Measurements from ENCODE around the gene CASS4.

Gene CASS4

DNA sequence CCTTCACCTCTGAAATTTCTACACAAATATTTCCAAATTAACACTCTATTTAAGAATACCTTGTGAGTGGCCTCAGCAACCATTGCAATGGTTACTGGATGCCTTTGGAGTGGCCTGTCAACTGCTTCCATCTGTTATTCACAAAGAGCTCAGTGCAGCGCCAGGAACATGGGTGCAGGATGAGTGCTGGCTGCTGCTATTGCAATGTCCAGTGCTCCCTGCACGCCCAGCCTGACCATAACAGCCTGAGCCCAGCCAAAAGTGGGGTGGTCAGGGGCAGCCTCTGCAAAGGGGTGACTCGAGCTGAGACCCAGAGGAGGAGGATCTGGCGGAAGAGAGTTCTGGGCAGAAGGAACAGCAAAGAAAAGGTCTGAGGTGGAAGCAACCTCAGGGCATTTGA, 18.4 kb downstream of the CASS4 start:
- TF ChIP-seq, protein P1, sequence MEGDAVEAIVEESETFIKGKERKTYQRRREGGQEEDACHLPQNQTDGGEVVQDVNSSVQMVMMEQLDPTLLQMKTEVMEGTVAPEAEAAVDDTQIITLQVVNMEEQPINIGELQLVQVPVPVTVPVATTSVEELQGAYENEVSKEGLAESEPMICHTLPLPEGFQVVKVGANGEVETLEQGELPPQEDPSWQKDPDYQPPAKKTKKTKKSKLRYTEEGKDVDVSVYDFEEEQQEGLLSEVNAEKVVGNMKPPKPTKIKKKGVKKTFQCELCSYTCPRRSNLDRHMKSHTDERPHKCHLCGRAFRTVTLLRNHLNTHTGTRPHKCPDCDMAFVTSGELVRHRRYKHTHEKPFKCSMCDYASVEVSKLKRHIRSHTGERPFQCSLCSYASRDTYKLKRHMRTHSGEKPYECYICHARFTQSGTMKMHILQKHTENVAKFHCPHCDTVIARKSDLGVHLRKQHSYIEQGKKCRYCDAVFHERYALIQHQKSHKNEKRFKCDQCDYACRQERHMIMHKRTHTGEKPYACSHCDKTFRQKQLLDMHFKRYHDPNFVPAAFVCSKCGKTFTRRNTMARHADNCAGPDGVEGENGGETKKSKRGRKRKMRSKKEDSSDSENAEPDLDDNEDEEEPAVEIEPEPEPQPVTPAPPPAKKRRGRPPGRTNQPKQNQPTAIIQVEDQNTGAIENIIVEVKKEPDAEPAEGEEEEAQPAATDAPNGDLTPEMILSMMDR (IDR thresholded peaks at IDR 0.05; ENCODE audit: extremely low read depth, missing control alignments) = no peak
- DNase-seq (ENCODE audit: low spot score) = no peak

DNA sequence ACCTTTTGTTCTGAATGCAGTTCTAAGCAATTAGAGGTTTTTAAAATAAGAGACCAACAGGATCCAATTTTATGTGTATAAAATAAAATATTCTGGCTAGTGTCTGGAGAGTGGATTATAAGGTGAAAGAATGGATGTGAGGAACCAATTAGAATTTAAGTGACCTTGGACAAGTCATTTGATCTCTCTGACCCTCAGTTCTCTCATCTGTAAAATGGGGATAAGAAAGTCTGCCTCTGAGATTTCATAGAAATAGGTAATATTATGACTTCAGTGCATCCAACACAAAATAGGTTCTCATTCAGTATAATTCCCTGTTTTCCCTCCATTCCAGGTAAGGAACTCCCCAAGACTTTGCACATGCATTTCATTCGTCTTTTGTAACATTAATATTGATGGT, 18.9 kb downstream of the CASS4 start:
- DNase-seq (ENCODE audit: low spot score) = no peak
- TF ChIP-seq, protein P1 (IDR thresholded peaks at IDR 0.05; ENCODE audit: extremely low read depth, missing control alignments) = no peak

DNA sequence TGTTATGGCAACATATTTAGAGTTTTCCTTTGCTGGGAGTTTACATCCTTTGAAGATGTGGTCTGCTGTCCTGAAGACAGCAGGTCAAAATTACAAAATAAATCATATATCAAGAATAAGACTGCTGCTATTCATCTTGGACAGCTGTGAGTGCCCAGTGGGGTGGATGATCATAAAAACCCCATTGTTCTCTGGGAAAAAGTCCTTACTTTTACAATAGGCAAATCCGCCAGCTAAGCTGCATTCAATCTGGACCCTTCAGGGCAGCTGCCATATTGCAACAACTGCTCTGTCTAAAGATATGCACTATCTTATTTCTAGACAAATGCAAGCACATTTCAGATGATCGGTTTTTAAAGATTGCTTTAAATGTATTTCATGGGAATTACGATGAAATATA, 19.4 kb downstream of the CASS4 start:
- TF ChIP-seq, protein P1 (IDR thresholded peaks at IDR 0.05; ENCODE audit: extremely low read depth, missing control alignments) = no peak
- no peak for DNase-seq (ENCODE audit: low spot score)

DNA sequence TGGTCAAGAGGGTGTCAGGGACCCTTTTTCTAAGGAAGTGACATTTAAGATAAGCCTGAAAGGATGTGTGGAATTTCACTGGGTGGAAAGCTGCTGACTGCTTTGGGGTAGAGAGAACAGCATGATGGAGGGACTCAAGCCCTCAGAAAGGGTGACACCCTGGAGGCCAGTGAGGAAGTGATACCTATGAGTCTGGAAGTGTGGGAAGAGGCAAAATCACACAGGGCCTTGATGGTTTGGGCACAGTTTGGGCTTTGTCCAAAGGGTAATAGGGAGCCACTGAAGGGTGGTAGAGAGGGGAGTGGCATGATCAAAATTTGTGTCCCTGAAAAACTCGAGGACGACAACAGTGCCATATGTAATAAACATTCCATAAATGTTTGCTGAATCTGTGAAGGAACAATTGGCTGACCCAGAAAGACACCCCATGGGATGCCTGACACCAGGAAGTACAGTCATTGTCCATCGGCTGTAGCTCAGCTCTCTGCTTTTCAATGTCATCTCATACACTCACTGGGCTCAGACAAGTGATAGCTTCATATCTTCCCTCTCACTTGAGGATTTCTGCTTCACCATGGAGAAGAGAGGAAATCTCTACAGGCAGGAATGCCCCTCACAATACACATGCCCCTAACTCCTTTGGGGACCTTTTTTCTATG, 21.3 kb downstream of the CASS4 start:
- no peak for DNase-seq (ENCODE audit: low spot score)
- TF ChIP-seq, protein P1 (IDR thresholded peaks at IDR 0.05; ENCODE audit: extremely low read depth, missing control alignments) = no peak

DNA sequence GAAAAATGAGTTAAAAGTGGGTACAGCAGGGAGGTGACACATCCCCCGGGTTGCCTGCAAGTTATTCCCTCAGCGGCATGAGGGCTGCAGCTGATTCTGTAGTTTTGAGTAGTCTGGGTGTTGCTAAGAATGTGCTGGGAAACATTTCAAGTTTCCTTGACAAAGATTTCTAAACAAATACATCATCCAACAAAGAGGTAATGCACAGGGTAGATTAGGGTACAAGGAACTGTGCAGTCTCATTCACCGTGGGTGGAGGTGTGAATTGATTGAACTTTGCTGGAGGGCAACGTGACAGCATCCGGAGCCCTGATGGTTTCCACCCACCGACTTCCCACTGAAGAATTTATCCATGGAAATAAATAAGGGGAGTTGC, 21.8 kb downstream of the CASS4 start:
- DNase-seq (ENCODE audit: low spot score) = no peak
- TF ChIP-seq, protein P1 (IDR thresholded peaks at IDR 0.05; ENCODE audit: extremely low read depth, missing control alignments) = no peak

DNA sequence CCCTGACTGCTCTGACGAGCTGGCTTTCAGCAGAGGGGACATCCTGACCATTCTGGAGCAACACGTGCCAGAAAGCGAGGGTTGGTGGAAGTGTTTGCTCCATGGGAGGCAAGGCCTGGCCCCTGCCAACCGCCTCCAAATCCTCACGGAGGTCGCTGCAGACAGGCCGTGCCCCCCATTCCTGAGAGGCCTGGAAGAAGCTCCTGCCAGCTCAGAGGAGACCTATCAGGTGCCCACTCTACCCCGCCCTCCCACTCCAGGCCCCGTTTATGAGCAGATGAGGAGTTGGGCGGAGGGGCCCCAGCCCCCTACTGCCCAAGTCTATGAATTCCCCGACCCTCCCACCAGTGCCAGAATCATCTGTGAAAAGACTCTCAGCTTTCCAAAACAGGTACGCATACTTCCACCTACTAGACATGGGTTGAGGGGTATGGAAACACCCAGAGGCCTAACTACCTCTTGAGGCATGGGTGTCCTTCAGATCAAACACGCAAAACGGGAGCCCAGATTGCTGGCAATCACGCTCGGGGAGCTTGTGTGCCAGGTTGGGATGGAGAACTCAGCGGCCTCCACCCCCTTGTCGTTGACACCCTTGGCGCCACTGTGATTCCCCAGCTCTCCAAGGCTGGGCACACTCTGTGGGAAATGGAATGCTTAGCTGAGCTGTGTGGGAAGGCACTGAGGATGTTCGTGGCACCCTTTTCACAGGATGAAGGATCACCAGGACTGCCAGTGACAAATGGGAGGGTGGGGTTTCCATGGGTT, 25.3 kb downstream of the CASS4 start:
- TF ChIP-seq, protein P1 (IDR thresholded peaks at IDR 0.05; ENCODE audit: extremely low read depth, missing control alignments) = no peak

DNA sequence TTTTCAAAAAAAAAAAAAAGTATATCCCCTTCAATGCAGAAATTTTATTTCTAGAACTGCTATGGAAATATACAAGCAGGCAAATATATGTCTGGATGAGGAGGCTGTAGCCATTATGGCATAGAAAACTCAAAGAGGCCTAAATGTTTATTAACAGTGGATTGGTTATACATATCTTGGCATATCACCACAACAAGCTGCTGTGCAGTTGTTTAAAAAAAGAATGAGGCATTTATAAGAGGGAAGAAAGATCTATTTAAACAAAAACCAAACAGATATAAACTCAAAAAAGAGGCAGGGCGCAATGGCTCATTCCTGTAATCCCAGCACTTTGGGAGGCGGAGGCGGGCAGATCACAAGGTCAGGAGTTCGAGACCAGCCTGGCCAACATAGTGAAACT, 26.2 kb downstream of the CASS4 start:
- DNase-seq (ENCODE audit: low spot score) = no peak
- TF ChIP-seq, protein P1 (IDR thresholded peaks at IDR 0.05; ENCODE audit: extremely low read depth, missing control alignments) = no peak

More for the DNA sequence above, 25.3 kb downstream of the CASS4 start:
- DNase-seq (ENCODE audit: low spot score) = no peak

All from GM20000 (cell line).